ENCODE measurements around the gene C18orf32.
"Not testable (repeated sequence)": the region's sequence is repeated elsewhere in the genome, so short reads cannot be mapped to it uniquely, and the experiment has no call there.

Gene C18orf32

DNA sequence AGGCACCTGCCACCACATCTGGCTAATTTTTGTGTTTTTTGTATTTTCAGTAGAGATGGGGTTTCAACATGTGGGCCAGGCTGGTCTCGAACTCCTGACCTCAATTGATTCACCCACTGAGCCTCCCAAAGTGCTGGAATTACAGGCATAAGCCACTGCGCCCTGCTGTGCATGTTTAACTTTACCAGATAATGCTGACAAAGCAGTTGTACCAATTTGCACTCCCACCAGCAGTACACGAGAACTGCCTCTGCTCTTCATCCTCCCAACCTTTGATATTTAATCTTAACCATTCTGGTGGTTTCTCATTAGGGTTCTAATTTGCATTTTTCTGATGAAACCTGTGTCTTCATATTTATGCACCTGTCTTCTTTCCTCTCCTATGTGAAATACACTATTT is 14.6 kb downstream of the C18orf32 start:
- no peak for DNase-seq

DNA sequence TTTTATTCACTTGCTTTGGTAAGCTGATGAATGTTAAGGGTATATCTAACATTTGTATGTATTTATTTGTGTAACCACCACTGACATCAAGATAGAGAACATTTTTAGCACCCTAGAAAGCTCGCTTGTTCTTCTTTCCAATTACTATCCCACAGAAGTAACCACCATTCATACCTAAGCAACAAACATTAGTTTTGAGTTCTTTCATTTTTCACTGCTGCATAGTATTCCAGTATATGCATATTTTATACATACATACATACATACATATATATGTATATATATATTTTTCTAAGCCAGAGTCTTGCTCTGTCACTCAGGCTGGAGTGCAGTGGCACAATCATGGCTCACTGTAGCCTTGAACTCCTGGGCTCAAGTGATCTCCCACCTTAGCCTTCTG is 15.5 kb downstream of the C18orf32 start:
- no peak for DNase-seq

DNA sequence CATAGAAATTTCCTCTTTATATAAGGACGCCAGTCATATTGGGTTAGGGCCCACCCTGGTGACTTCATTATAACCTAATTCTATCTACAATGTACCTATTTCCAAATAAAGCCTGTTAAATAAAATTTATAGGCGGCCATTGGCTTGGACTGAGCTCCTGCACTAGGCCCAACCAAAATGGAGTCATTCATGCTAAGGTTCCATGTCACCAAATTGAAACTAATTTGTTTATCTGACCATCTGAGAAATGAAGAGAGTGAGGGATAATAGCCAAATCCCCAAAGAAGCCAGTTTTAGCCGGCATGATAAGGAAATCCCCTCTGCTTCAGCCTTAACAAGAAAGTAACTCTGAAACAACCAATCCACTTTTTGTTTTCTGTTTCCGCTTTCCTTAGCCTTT is 19.4 kb downstream of the C18orf32 start:
- no peak for DNase-seq

DNA sequence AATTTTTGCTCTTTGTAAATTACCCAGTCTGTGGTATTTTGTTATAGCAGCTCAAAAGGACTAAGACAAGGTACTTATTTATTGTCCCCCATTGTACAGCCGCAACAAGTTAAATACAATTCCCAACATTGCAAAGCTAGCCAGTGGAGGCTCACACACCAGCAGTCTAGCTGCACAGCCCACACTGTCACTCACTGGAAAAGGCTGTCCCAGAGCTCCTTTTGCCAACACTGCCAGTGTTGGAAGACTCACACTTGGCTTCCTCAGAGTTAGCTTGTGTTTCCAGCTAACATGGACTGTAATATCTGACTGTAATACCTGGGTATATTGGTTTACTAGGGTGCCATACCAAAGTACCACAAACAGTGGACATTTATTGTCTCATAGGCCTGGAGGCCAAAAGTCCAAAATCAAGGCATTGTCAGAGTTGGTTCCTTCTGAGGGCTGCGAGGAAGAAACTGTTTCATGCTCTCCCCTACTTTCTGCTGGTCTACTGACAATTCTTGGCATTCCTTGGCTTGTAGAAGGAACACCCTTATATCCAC is 19.9 kb downstream of the C18orf32 start:
- DNase-seq: no peak

DNA sequence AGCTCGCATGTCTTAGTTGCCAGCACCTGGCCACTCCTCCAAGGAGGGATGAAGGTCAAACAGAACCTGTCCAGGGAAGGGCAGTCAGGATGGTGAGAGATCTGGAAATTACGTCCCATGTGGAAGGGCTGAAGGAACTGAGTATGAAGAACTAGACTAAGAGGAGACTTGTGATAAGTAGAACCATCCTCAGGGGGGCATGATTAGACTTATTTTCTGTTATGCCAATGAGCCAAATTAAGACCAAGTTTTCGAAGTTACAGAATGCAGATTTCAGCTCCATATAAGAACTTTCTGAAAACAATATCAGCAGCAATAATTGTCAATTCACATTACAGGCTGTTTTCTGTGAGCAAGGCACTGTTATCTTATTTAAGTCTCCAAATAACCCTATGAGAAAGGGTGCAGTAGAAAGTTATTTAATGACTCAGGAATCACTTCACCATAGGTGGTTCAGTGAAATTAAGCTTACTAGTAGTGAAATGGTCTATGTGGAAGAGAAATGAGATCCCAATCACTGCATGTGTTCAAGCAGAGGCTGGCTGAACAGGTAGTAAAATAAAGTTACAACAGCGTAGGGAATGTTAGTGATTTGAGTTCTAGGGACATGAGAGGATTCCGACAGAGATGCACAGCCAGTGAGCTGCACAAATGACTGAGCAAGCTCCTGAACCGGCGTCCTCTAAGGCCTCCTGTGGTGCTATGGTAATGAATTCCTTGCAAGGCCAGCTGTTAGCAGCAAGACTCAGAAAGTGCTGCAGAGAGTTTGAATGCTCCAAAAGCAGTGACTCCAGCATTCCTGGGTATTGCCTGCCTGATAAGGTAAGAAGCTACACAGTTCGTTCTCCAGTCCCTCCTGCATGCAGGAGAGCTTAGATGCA is 22.1 kb downstream of the C18orf32 start:
- no peak for DNase-seq

DNA sequence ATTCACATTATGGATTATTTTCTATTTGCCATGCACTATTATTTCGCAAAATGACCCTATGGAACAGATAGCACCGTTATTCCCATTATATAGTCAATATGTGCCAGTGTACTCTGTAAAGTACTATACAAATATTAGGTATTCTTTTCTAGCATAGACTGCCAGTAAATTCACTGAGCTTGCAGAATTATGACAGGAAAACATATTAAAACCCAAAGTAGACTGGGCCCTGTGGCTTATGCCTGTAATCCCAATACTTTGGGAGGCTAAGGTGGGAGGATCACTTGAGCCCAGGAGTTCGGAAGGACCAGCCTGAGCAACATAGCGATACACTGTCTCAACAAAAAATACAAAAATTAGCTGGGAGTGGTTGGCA is 25.4 kb downstream of the C18orf32 start:
- DNase-seq: no peak

DNA sequence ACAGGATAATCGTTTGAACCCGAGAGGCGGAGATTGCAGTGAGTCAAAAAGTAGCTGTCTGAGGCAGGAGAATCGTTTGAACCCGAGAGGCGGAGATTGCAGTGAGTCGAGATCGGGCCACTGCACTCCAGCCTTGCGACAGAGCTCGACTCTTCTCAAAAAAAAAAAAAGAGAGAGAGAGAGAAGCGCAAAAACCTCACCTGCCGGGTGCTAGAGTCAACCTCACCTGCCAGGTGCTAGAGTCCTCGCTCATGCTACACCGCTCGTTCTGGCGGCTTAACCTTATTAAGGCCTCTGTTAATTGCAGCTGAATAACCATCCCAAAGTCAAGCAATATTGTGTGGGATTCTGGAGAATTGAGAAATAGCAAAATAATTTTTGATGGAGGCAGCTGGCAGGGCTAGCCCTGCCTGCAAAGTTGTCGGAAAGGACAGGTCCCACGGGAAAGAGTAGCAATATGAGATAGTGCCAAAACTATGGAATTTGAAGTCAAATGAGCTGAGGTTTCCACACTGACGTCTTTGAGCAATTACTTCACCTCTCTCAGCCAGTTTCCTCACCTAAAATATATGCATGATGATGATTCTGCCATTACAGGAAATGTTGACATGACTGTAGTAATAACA is 25.9 kb downstream of the C18orf32 start:
- DNase-seq: peak in 2 of 56 donors; percentile 40 to 47

DNA sequence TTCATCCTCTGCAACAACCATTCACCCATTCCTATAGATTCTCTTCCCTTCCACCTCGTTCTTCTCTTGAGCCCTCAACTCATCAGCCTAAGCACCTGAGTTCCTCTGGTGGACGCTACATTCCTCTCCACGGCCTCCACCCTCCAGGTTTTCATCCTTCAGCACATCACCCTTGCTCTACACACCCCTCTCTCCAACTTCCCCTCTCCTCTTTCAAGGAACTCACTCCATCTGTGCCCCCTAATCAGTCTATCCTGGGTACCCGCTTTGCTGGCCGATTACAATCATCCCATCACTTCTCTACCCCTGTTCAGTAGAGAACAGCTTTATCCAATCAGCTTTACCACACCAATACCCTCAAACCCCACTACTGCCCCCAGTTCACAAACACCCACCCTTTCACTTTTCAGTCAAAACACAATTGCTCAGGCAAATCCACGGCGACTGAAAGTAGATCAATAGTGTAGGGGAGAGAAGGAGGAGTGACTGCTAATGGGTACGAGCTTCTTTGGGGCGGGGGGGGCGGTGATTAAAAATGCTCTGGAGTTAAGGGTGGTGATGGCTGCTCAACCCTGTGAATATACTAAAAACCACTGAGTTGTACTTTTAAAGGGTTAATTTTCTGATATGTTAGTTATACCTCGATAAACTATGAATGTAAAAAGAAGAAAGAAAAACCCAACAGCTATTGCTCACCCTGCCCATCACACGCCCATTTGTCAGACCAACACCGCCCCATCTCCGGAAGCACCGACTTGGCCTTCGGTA is 27.4 kb downstream of the C18orf32 start:
- DNase-seq: peak in 6 of 56 donors; percentile 10 to 39 (median 20)

DNA sequence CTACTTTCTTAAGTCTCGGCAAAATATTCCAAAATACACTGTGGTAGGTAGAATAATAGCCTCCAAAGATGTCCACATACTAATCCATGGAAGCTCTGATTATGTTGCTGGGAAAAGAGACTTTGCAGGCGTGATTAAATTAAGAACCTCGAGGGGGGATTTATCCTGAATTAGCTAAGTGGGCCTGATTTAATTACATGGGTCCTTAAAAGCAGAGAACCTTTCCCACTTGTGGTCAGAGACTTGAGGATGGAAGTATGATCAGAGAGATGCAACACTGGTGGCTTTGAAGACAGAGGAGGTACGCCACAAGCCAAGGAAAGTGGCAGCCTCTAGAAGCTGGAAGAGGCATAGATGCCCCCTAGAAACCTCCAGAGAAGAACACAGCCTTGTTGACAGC is 29.4 kb downstream of the C18orf32 start:
- DNase-seq: no peak

DNA sequence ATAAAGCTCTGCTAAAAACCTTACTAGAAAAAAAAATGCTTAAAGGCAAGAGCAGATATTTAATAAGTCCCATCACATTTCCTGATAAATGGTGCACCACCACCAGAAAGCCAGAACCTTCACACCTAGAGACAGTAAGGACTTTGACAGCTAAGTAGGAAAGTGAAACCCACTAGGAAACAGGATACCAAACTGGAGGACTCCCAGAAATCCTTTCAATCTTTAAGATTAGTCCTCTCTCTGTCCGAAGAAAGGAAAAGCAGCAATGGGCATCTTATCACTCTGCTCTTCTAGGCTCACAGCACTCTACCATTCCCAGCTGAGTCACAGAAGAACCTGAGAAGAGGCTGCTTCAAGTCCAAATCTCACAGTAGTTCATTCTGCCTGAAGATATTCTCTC is 30.2 kb downstream of the C18orf32 start:
- no peak for DNase-seq

DNA sequence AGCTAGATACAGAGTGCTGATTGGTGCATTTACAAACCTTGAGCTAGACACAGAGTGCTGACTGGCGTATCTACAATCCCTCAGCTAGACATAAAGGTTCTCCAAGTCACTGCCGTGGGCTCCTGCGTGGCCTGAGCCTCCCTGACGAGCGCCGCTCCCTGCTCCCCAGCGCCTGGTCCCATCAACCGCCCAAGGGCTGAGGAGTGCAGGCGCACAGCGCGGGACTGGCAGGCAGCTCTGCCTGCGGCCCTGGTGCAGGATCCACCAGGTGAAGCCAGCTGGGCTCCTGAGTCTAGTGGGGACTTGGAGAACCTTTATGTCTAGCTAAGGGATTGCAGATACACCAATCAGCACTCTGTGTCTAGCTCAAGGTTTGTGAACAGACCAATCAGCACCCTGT is 34.5 kb downstream of the C18orf32 start:
- not testable (repeated sequence) for DNase-seq

DNA sequence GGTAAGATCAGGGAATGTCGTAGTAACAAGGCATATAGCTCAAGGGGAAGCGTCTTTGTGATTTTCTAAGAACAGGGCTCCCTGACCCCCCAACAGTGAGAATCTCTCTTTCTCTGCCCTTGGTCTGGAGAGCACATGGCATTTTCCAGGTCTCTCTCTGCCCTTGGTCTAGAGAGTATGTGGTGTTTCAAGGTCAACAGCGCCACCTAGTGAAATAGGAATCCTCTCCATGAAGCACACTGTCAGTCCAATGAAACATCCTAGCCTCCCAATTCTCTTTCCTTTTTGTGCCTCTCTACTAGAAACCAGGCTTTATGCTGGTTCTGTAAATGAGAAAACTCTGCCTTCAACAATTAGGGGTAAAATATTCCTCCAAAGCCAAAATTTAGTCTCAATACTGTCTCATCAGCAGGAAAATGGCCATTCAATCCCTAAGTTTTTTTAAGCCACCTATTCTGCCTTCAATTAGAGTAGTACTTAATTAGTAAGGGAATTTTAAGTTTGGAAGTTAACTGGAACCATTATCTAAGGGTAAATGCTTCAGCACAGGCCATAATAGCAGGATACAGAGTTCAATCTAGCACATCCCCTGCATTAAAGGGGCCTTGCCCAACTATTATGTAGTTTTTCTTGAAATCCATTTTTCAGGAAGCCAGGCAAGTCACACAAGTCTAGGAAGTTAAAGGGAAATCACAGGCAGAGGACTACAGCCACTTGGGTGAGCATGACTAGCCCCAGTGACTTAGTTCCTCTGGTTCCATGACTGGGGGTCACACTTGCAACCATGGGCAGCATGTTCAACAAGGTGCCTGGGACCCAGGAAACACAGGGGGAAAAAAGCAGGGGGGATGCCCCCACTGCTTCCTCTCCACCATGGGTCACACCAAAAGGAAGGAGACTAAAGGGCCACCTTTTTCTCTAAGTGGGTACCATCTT is 39.0 kb downstream of the C18orf32 start:
- no peak for DNase-seq

DNA sequence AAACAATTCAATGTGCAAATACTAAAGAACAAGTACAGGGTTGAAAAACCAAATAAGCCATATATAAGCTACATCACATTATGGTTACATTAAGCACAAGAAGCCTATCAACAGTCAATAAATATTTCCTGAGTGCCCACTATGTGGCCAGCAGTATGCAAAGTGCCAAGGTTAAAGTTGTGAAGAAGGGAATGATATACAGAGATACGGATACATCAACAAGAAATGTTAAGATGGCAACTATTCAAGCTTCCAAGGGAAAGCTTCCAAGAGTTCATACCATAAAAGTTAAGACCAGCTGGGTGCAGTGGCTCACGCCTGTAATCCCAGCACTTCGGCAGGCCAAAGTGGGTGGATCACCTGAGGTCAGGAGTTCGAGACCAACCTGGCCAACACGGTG is 40.6 kb downstream of the C18orf32 start:
- DNase-seq: no peak

DNA sequence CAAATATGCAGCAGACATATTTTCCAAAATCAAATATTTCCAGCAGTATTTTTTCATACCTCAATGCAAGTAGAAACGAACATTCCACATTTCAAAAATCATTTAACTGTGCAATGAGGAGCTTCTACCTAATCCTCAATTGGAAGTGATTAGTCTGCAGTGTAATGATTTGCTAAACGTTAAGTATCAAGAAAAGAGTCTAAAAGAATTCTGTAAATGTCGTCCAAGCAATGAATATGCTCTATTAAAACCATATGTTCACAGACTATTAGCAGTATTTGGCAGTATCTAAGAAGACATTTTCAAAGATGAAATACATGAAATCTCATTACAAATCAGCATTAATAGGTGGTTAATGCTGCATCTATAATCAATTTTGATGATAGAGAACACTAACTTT is 42.5 kb downstream of the C18orf32 start:
- DNase-seq: no peak

DNA sequence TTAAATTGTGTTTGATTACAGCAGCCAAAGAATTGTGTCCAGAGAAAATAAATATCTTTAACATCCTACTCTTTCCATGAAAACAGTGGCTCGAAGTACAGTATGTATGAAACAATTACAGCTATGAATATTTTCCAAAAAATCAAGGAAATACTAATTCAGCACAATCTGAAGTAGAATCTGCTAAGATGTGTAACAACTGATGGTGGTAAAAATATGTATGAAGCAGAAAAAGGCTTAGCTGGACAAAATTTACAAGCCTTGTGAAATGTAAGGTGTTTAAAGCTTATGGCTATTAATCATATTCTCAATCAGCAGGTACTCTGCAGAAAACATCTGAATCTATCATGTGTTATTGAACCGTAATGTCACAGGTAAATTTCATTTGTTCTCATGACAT is 43.2 kb downstream of the C18orf32 start:
- DNase-seq: no peak

DNA sequence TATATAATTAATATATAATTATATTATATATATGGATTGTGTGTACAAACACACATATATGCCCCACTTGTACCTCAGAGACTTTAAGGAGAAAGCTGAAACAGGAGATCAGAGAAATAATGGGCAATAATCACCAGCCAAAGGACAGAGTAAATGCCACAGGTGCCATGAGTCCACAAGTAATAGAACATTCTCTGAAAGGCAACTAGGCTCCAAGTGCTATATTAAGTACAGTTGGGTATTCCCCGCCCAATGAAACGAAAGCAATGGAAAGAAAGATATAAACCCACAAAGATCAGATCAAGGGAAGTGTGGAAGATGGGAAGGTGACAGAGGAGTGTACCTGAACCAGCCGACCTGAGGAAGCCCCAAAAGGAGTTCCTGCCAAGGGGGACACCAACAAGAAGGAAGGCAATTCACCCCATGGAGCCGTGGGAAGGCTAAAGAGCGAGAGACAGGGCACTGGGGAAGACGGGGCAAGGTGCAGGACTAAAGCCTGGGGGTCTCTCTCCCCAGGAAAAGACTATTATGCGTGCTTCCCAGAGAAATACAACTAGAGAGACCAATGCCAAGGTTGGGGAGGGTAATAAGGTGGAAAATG is 45.6 kb downstream of the C18orf32 start:
- no peak for DNase-seq

DNA sequence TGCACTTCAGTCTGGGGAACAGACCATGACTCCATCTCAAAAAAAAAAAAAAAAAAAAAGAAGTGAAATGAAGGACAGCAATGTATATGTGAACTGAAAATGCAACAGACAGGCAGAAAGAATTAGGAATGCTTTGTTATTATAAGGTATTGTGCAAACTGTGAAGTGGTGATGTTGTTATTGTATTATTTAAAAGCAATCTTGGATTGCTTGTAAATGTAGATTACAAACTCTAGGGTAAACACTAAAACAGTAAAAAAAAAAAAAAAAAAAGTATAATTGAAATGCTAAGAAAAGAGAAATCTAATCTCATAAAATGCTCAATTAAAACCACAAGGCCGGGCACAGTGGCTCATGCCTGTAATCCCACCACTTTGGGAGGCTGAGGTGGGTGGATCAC is 51.9 kb downstream of the C18orf32 start:
- DNase-seq: no peak

DNA sequence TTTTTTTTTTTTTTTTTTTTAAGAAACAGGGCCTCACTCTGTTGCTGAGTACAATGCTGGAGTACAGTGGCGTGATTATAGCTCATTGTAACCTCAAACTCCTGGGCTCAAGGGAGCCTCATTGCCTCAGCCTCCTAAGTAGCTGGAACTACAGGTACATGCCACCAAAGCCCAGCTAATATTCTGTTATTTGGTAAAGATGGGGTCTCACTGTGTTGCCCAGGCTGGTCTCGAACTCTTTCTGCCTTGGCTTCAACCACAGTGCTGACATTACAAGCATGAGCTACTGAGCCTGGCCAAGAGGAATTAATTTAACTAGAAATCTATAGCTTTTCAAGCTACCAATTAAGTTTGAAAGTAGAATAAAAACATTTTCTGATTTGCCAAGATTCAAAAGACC is 54.4 kb downstream of the C18orf32 start:
- DNase-seq: no peak

DNA sequence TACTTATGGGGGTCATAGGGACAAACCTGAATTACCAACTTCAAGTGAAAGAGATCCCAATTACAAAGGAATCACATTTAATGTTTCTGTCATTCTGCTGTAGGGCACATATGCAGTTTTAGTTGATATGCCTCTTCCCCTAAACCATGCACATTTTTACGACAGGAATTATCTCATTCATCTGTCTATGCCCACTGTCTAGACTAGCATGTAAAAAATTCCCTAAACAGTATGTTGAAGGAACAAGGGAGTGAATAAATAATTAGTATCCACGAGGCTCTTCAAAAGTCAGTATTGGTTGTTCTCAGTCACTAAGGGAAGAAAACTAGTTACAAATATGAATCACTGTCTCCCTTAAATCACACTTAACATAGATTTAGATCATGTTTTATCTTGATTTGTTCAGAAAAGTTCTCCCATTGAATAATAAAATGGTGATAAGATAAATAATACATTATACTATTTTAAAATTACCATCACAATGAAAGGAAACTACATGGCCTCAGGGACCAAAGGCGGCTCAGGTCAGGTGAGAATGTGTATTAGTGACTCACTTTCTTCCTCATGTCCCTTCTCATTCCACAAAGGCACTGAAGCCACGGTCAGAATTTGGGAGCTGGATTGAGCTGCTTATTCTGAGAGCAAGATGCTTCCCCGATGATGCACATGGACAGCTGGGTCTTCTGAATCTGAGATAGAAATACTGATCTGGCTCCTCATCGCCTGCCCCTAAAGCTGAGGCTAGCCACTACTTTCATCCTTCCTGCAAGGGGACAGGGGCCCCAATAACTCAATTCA is 55.7 kb downstream of the C18orf32 start:
- no peak for DNase-seq
